Midbrain (tissue), 1 donor: ENCODE measurements around the gene ZFP90.
A peak's percentile ranks its signal among the peaks of the same experiment; 100 is the strongest.

ENCODE experiments used
- DNase-seq: peaks from one replicate; lab custom pipeline; 2025; lab: John Stamatoyannopoulos, UW

Gene ZFP90

DNA sequence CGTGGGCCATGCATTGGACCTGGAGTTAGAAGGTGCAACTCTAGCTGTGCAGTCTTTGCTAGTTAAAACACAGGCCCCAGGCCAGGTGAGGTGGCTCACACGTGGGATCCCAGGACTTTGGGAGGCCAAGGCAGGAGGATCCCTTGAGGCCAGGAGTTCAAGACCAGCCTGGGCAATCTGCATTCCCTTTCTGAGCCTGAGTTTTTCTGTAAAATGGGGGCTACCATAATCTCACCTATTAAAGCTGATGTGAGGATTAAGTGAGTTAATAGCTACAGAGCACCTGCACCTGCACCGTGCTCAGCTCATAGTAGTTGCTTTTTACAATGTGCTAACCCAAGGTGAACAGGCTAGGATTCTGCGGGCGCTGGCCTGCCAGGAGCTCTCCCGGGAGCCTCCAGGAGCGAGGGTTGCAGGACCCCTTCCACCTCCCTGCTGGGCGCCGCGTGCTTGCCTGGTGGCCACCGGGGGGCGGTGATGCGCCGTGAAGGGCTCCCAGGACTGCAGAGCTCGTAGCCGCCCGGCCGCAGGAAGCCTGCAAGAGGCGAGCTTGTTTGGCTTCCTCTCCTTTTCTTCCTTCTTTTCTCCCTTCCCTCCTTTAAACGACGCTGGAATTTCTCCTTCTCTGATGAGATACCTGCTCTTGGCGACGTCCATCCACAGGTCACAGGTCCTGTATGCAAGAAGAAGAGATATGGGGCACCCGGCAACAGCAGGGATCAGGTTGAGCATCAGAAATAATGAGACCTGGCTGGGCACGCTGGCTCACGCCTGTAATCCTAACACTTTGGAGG, 51.3 kb downstream of the ZFP90 start:
- peak; percentile 3 for DNase-seq

DNA sequence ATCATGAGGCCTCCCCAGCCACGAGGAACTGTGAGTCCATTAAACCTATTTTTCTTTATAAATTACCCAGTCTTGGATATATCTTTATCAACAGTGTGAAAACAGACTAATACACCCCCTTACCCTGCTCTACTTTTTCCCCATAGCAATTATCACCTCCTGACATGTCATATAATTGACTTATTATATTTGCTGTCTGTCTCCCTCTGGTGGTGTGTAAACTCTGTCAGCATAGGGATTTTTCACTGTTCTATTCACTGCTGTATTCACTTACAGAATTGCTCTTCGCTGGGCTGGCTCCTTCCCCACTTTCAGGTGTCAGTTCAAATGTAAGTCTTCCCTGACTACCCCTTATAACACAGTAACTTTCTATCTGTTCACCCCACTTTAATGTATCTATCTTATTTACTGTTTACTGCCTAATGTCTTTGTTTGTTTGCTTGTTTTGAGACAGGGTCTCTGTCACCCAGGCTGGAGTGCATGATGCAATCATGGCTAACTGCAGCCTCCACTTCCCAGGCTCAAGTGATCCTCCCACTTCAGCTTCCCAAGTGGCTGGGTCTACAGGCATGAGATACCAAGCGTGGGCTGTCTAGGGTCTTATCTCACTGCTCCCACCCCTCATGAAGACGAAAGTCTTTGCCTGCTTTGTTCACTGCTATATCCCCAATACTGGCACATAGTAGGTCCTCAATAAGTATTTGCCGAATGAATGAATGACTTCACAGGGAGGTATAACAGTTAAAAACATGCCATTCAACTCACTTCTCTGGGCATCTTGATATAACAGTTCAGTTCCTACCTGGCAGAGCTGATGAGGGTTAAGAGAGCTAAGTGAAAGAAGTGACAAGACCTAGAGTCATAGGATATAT, 53.6 kb downstream of the ZFP90 start:
- no peak for DNase-seq

DNA sequence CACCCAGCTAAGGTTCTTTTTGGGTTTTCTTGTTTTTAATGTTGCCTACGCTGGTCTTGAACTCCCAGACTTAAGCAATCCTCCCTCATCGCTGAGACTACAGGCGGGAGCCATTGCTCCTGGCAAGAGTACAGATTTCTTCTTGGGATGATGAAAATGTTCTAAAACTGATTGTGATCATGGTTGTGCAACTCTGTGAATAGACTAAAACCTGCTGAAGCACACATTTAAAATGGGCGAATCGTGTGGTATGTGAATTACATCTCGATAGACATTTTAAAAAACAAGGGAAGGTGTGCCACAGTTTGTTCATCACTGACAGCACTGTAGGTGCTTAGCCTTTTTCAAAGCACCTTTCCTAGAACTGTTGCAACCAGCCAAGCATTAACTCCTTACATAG, 57.2 kb downstream of the ZFP90 start:
- no peak for DNase-seq

DNA sequence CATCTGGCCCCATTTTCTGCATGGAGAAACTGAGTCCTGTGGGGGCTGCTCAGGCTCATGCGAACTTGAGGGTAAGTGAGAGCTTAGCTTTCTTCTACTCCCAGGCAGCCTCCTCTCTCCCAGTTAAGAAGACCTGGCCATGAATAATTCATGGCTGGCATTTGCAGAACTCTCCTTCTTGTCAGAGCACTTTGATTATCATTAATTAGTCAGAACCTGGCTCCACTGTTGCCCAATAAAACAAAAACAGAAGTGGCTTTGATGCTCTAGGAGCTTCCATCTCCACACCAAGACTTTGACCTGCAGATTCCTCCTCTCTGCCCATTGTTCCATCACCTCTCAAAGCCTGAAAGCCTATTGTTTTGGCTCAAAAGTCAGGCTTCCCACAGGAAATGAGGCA, 60.5 kb downstream of the ZFP90 start:
- no peak for DNase-seq

DNA sequence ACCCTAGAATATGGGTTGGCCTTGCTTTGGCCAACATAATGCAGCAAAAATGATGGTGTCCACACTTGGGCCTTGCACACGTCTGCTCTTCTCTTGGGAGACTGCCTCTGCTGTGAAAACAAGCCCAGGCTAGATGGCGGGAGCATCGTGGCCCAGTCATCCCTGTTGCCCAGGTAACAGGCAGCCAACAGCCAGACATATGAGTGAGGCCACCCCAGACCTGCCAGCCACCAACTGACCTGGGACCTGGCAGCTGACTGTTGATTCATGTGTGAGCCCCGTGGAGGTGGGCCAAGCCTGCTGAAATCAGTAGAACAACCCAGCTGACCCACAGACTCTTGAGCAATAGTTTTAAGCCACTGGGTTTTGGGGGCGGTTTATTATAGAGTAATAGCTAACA, 66.7 kb downstream of the ZFP90 start:
- no peak for DNase-seq

DNA sequence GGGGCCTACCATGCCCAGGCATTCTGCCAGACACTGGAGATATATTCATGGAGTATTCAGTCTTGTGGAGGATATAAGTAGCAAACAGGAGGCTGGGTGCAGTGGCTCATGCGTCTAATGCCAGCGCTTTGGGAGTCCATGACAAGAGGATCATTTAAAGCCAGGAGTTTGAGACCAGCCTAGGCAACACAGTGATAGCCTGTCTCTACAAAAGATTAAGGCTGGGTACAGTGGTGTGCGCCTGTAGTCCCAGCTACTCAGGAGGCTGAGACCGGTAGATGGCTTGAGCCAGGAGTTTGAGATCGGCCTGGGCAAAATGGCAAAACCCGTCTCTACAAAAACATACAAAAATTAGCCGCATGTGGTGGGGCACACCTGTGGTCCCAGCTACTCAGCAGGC, 68.4 kb downstream of the ZFP90 start:
- no peak for DNase-seq

DNA sequence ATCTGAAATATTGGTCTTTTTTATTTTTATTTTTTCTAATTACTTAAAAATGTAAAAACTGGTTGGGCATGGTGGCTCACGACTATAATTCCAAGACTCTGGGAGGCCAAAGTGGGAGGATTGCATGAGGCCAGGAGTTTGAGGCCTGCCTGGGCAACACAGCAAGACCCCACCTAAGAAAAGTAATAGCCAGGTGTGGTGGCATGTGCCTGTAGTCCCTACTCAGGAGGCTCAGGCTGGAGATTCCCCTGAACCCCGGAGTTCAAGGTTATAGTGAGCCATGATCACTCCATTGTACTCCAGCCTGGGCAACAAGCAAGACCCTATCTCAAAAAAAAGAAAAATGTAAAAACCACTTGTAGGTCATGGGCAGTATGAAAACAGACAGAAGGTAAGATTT, 69.2 kb downstream of the ZFP90 start:
- DNase-seq = no peak

DNA sequence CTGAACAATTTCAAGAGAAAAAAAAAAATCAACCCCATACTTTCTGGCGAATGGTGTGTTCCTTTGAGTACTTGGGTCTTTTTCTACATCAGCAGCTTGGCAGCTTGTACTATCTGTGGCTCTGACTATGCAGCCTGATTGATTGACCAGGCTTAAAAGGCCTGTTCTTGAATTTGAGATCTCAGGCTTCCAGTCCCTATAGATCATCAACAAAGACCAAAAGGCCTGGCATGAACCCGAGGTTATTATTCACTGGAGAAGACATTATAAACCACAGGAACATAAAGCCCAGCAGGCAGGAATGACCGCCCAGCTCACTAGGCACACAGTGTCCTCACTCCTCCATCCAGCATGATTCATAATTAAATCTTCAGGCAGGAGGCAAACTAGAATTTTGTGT, 73.9 kb downstream of the ZFP90 start:
- no peak for DNase-seq

DNA sequence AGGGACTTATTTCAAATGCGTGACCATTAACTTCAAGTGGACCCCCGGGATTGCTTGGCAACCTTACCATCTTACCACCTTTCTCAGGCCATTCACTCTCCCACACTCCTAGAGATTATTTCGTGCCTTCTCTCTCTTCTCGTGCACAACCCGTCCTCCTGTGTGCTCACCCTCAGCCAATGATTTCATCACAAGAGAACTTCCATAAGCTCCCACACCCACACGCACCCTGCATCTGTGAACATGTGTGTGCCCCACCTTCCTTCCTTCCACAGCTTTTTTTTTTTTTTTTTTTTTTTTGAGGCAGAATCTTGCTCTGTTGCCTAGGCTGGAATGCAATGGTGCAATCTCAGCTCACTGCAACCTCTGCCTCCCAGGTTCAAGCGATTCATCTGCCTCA, 78.6 kb downstream of the ZFP90 start:
- no peak for DNase-seq
